HG03565 (cell line): ENCODE measurements around the gene NTM.

Source experiments
- ATAC-seq: cut with Tn5 transposase; IDR thresholded peaks from one replicate; pipeline ENCODE4 v1.9.1; 2021; ENCODE audit warnings: mild to moderate bottlenecking, moderate library complexity; ENCODE audit not compliant: unreplicated experiment

Gene NTM

DNA sequence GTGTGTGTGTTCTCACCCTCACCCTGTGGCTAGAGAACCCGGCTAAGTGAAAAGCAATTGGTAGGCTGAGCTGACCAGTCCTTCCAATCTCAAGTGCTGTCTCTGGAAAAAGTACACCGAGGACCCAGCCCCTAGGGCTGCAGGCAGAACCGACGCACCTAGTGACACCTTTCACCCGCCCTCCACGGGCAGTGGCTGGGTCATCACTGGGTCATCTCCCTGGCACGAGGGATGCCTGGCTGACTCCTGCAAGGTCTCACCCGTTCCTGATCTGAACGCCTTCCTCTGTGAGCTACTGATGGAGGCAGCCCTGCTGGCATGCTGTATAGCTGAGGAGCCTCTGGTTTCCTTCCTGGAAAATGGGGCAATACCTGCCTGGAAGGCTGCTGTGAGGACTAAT lies 311.5 kb downstream of the NTM start:
- no peak for ATAC-seq

DNA sequence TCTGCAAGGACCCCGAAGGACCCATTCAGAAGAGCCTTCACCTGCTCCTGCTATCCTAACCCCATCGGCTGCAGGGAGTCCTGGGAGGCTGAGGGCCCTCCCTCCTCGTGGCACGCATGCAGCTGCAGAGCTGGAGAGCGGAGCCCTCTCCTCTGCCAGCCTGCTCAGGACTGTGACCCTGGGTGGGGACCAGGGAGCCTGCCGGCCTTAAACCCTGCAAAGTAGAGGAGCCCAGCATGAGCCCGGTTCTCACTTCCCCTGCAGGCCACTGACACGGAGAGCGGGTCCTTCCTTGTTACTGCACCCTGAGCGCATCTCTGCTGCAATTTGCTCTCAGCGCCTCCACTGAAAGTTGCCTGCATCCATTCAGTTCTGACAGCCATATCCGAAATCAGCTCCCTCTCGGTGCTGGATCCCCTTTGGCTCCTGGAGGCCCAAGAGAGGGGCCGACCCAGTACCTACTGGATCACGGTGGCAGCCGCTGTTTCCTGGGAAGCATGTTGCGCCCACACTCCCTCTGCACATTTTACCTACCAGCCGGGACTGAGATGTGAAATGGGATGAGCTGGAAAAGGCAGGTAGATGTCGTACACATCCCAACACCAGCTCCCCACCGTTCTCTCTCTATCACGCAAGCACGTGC lies 312.1 kb downstream of the NTM start:
- no peak for ATAC-seq

DNA sequence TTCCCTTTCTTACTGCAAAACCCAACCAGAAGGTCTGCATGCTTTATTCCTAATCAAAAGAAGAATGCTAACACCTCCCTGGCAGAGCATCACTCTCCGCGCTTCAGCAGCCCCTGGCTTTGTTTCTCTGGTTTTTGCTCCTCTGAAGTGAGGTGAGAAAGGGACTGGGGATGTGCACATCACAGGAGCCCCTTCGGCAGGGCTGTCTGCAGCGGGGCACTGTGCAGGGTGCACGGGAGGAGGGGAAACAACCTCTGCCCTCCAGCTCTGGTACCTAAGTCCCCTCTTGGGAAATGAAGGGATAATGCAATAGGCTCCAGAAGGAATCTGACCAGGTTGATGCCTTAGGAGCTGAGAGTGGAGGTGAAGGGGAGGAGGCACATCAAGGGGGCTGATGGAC lies 312.7 kb downstream of the NTM start:
- no peak for ATAC-seq

DNA sequence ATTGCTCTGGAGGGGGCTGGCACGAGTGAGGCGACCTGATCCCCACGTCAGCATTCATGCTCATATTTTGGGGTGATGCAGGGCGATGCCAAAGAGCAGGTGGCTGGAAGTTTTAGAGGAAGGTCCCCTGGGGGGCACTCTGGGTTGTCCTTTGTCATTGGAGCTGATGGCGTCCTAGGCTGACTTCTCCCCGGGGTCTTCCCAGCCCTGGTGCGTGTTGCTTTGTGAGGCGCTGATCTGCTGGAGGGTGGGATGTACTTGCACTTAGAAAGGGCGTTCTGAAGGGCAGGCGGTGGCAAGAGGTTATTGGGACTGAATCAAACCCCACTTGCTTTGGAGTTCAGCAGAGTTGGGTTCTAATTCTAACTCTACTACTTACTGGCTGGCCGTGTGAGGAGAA lies 313.3 kb downstream of the NTM start:
- ATAC-seq: no peak

DNA sequence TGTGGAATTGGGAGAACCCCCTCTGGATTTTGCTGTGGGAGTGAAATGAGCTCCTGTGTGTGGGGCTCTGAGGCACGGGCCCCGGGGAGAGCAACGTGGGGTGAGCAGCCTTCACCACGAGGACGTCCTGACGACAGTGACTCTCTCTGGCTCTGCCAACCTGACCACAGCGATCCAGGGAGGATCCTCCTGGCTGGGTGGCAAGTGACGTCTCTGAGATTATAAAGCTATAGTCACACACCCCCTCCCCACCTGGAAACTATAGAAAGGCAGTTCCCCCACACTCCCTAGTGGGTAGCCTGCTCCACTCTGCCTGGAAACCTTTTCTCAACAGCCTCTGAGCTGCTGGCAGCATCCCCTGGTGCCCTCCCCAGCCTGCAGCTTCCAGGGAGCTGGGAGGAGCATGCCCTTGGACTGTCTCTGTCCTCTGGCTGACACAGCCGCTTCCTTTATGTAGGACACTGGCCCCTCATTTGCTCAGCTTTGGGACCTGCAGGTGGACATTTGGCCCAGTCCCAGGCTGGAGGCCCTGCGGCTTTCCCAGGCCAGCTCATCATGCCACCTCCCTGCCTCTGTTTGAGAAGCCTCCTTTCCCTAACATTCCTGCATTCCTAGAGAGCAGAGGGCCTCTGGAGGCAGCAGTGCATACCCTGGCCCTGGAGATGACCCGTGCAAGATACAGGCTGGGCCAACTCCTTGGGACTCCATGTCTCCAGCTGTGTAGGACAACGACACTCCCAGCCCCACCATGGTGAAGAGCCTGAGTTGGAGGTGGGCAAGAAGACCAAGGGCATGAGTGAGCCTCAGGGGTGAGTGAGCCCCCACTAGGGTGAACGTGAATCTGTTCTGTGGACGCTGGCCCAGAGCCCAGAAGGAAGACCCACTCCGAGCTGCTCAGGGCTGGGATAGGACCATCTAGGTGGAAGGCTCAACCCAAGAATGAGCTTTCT lies 314.0 kb downstream of the NTM start:
- ATAC-seq: no peak

DNA sequence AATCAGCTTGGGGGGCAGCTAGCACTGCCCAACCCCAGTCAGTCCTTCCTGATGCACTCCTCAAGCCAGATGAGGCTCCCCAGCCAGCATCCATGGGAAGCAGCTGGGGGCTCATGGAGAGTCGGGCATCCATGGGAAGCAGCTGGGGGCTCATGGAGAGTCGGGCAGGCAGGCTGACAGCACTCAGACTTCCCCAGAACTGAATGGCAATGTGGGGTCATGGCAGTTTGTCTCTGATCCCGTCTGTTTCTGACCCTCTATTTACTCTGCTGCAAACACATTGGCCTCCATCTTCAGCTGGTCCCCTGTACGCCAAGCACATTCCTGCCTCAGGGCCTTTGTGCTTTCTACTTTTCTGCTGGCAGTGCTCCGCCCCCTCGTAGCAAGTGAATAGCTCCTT lies 314.8 kb downstream of the NTM start:
- ATAC-seq: no peak

DNA sequence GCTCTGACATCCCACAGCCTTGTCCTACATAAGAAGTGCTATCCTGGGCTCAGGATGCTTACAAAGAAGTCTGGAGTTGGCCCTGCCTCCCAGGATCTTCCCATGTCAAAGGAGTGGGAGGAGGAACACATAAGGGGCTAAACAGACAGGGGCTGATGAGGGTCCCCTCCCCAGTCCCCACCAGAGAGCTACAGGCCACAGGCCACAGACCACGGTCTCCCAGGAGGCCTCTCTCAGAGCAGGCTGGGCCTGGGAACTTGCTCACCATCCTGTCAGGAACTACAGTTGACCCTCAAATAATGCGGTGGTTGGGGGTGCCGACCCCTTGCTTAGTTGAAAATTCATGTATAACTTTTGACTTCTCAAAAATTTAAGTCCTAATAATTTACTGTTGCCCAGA lies 315.5 kb downstream of the NTM start:
- no peak for ATAC-seq

DNA sequence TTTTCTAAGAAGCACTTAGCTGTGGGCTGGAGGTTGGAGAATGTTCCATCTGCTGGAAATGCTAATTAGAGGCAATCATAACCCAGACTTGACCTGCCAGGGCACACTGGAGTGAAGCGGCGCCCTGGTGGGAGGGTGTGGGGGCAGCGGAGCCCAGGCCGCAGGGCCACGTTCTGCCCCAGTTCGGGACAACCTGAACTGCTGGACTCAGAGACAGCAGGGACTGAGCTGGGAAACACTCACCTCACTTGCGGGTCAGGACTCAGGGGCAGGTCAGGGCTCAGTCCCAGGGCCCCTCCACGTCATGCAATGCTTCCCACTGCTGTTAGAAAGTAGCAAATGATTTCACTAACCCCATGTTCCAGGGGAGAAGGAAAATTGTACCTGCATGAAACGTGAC lies 316.4 kb downstream of the NTM start:
- ATAC-seq: no peak

DNA sequence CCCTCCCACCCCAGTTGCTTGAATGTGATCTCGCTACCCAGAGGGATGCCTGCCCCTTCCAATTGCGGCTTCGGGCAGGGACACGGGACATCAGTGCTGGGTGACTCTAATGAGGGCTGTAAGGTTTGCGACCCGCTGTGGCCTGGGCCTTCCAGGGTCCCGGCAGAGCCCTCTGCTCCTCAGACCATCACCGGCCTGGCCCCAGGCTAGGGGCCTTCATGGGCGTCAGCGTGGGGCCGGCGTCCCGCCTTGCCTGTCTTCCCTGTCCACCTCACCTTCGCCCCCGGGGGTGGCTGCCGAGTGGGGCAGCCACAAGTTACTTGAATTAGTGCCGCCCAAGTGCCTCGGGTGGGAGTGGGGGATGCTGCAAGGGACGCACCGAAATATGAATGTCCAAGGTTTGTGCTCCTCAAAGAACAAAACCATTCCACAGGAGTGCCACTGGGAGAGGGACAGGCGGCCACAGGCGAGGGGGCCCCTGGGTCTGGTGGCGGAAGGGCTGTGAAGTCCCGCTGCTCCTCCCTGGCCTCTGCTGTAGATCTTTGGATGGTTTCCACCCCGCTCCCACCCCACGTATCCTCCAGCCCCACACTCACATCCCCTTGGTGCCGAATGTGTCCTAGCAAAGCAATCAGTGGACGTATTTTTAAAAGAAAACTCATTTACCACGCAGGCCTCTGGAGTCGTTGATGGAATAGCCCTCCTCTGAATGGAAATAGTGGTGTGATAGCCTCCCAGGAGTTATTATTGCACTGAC lies 317.1 kb downstream of the NTM start:
- ATAC-seq: no peak

DNA sequence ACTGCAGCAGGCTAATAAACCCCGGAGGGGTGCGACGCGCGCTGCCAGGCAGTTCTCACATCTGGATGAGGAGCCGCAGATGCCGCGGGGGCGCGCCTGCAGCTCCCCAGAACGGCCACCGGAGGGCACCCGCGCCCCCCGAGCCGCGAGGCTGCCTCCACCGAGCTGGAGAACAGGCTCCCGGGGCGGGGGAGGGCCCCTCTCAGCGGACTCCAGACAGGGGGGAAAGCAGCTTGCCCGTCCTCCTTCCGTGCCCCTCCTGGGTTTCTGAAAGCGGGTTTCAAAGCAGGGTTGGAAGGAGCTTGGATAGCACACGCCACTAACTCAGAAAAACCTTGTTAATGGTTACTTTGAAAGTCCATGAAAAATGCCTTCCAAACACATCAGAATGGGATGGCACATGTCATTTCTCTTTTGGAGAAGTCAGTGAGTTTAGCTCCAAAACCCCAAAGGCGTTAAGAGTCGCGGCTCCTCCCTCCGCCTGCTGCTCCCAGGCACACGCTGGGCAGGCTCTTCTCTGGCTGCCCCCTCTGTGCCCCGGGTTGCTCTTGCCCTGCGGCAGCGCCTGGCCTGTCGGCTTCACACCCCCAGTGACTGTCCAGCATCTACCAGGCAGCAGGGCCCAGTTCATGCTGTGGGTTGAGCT lies 317.8 kb downstream of the NTM start:
- ATAC-seq: peak; percentile 69

DNA sequence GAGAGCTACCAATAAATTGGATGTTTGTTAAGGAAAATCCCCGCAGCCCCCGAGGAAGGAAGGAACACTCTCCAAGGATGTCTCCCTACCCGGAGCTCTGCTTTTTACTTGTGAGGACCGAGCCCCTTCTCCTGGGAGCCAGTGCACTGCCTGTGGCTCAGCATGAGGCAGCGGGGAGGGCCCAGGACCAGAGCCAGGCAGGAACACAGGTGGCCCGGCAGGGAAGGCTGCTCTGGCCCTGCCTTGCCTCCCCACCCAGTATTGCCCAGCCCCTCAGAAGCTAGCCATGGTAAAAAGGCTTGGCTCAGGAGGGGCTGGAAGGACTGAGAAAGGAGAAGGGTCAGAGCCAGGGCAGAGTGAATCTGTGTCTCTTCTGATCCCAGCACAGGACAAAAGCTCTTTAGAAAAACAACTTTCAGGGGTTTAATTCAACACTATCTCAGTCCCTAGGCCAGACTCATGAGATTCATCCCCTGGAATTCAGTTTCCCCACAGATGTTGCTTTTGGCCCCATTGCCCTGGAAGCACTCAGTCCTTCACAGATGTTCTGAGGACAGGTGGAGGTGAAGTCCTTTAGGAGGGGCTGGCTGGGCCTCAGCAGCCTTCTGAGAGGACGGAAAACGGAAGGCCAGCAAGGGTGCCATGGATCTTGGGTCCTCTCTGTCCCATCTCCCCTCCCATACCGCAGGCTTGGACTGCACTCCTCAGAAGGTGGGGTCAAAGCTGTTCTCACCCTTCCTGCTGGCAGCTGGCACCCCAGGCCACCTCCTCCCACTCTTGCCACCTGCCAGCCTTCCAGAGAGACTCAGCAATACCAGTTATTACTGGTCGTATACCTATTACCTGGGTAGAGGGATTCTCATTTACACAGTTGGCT lies 318.9 kb downstream of the NTM start:
- no peak for ATAC-seq

DNA sequence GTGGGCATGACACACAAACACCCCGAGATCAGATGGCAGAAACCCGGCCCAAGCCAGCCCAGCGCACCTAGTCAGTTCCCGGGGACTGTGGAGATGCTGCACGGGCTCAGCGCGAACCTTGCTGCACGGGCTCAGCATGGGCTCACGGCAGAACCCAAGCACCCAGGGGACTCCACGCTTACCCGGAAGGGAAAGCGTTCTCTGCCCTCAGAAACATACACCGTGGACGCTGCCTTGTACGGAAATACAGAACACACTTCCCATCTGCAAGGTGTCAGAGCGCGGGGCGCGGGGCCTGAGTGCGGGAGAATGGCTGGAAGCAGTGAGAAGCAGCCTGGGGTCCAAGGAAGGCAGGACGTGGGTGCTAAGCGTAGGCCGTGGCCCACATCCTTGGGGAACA lies 319.9 kb downstream of the NTM start:
- no peak for ATAC-seq

DNA sequence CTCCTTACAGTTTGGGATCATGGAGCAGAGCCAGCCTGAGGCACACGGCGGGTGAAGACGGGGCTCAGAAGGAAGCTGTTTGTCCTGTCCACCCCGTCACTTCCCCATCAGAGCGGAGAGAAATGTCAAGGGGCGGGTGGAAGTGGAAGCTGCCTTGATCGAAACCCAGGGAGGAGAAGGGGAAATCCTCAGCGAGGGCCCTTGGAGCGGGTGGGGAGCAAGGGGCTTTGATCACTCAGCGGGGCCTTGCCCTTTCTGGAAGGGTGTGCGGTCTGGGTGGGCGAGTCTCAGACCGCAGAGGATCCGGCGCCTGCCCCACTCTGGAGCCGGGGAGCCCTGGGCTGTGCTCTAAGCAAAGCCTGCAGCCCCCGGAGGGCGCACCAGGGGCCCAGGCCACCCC lies 320.4 kb downstream of the NTM start:
- no peak for ATAC-seq

DNA sequence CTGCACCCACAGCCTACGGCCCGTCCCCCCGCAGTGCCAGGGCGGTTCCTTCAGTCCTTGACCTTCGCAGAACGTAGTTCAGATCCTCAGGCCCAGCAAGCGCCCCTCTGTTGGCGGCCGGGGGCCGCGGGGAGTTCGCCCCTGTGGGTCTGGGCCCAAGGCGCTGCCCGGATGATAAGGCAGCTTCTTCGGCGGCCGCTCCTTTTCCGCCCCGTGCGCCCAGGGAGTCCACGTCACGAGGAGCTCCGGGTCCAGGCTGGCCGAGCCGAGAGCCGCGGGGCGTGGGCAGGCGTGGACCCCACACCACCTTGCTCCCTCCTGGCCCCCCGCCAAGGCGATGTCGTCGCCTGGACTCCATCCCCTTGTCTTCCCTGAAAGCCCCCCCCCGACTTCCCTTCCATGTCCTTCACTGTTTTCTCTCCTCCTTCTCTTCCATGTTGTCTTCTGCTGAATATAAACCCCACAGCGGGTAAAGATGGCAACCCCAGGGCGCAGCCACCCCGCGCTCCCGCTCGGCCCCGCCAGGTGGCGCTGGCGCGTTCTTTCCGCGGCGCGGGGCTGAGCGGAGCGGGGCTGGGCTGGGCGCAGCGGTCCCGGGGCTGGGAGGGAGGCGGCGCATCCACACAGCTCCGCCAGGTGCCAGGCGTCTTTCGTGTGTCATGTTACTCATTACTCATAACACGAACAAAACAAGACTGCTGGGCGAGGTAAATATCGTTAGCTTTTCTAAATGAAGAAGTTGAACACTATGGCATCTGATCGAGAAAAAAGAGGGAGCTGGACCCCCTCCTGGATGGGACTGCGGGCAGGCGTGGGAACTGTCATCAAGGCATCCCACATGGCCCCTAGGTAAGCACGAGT lies 321.0 kb downstream of the NTM start:
- peak; percentile 42 for ATAC-seq

DNA sequence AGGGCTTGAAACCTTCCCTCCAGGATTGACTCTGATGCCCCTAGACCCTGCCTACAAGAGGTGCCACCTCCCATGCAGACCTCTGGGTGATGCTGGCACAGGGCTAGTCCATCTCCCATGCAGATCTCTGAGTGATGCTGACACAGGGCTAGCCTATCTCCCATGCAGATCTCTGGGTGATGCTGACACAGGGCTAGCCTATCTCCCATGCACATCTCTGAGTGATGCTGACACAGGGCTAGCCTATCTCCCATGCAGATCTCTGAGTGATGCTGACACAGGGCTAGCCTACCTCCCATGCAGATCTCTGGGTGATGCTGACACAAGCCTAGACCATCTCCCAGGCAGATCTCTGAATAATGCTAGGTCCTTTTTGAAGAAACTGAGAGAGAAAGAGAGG lies 321.7 kb downstream of the NTM start:
- ATAC-seq: no peak

DNA sequence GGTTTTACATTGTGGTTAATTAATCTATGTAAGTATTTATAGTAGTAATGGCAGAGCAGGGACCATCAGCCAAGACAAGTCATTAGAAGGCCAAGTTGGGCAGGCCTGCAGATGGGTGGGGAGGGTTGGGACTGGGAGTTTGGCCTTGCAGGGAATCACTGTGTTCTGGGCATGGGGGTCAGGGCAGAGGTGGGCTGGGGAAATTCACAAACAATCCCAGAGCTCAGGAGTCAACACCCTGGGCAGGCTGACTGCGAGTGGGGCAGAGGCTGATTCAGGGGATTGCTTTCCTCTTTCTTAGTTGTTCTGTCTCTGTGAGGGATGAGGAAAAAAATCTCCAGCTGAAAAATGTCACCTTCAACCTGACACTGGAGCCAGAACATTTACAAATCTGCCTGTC lies 322.5 kb downstream of the NTM start:
- ATAC-seq: no peak

DNA sequence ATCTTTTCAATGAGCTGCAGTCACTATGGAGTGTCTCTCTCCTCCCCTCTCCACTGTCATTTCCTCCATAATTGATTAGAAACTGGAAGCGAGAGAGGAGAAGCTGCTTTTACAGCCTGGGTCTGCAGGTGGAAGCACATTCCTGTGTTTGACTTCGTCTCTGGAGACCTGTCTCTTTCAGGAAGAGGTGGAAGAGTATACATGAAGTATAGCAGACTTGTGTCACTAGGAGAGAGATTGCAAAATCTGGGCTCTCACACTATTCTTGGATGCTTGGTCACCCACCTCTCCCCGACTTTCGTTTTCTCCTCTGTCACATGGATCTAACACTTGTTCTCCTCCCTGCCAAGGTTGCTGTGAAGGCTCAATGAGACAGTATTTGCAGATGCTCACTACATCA lies 323.3 kb downstream of the NTM start:
- no peak for ATAC-seq

DNA sequence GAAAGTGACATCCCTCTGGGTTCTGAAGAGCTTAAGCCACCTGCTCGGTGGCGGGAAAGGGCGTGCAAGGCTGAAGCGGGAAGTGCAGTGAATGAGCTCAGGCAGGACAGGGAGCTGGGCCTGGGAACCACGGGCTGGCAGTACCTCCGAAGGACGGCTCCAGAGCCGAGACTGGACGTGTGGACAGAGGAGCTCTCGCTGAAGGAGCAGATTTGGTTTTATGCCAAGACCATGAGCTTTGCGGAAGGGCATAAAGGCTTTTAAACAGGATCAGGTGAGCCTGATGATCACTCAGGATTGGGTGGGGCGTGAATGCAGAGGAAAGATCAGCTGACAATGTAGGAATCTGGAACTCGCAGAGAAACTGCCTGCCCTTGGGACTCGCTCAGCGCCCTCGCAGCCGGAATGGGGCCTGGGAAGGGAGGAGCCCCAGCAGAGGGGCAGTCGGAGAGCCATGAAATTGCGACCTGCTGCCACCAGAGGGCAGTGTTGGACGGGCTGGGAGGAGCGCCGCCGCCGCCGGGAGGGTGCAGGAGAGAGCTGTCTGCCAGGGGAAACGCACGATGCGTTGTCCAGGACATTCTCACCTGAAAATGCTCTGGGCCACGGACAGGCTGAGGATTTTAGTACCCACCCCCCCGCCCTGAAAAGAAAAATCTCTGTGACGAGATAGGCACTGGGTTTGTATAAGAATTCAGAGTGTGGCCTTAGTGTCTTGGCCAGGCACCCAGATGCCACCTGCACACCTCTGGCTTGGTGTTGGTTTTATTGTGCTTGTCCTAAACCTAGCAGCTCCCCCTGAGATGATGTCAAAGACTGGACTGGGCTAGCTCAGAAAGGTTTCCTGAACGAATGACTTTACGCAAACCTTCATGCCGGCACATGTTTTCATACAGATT lies 324.4 kb downstream of the NTM start:
- ATAC-seq: peak; percentile 80
